SU-DHL-6 (cell line): ENCODE data around the gene FANCD2.

Experiments used
- EZH2phosphoT487 ChIP-seq: fragments of 200-600 bp; sonication (generic), shearing (Covaris generic); conservative IDR thresholded peaks from 2 replicates; pipeline ENCODE4 v1.6.1; 2018; ENCODE audit warnings: mild to moderate bottlenecking, antibody characterized with exemption, low read length, moderate library complexity, mixed read lengths
- TF ChIP-seq, protein P1 (sequence below): fragments of 200-600 bp; sonication (generic); IDR thresholded peaks from one replicate; pipeline ENCODE4 v1.5.1; 2017; ENCODE audit warnings: antibody characterized with exemption, mild to moderate bottlenecking, low read length, moderate library complexity; ENCODE audit not compliant: insufficient read depth, poor library complexity, severe bottlenecking

DNA sequence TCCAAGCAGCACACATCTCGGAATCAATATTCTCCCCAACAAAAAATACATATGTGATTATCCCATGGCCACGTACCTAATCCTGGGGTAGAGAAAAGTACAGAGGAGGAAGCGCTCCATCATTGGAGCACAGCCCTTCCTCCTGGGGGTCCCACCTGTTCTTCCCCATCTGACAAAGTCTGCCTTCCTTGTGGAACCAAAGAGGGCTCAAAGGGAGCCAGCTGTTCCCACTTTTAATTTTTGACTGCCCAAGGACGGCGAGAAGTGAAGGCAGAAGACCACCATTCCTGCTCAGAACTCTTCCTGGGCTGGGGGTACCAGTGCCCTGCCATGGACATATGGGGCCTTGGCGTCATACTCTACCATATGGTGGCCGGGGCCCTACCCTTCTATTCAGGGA is 14.1 kb upstream of the FANCD2 start:
- TF ChIP-seq, protein P1, sequence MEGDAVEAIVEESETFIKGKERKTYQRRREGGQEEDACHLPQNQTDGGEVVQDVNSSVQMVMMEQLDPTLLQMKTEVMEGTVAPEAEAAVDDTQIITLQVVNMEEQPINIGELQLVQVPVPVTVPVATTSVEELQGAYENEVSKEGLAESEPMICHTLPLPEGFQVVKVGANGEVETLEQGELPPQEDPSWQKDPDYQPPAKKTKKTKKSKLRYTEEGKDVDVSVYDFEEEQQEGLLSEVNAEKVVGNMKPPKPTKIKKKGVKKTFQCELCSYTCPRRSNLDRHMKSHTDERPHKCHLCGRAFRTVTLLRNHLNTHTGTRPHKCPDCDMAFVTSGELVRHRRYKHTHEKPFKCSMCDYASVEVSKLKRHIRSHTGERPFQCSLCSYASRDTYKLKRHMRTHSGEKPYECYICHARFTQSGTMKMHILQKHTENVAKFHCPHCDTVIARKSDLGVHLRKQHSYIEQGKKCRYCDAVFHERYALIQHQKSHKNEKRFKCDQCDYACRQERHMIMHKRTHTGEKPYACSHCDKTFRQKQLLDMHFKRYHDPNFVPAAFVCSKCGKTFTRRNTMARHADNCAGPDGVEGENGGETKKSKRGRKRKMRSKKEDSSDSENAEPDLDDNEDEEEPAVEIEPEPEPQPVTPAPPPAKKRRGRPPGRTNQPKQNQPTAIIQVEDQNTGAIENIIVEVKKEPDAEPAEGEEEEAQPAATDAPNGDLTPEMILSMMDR = no peak
- TF ChIP-seq EZH2phosphoT487 = no peak
